Breast epithelium (tissue), 4 donors: Measurements from ENCODE around the gene GHRH. TPM values are rescaled to one million over a fixed set of nuclear protein-coding genes. Genes with fewer than 3 reads are reported as not detected.

Experiments
- DNase-seq, 2 donors: peaks; one replicate each; pipeline ENCODE4 v3.0.0-alpha.2; 2019; ENCODE audit warnings: low spot score in 2 of 2
- H3K27ac ChIP-seq, 2 donors: fragments of 200-600 bp; sonication (generic) in 1 of 2; one replicate each; pipeline ENCODE4 v1.5.1; 2016 to 2019; ENCODE audit warnings: mild to moderate bottlenecking in 1 of 2
- H3K27me3 ChIP-seq, 2 donors: fragments of 200-600 bp; sonication (generic) in 1 of 2; one replicate each; pipeline versions ENCODE4 v1.5.1 to v1.6.0; 2017 to 2019; ENCODE audit warnings: control low read depth in 1 of 2, mild to moderate bottlenecking in 1 of 2
- H3K36me3 ChIP-seq: fragments of 200-600 bp; one replicate; pipeline ENCODE4 v1.5.1; 2019
- H3K4me1 ChIP-seq, 2 donors: fragments of 200-600 bp; sonication (generic); one replicate each; pipeline ENCODE4 v1.5.1; 2016 to 2019; ENCODE audit warnings: control low read depth in 1 of 2
- H3K4me3 ChIP-seq, 3 donors: fragments of 200-600 bp; sonication (generic); 1 replicate in 2 of 3; 2 replicates in 1 of 3; pipeline ENCODE4 v1.5.1; 2016 to 2019; ENCODE audit warnings: mild to moderate bottlenecking in 3 of 3, moderate library complexity in 2 of 3
- H3K9me3 ChIP-seq, 2 donors: fragments of 200-600 bp; sonication (generic) in 1 of 2; one replicate each; pipeline ENCODE4 v1.5.1; 2016 to 2019; ENCODE audit warnings: control low read depth in 1 of 2
- CTCF ChIP-seq, 3 donors: fragments of 450-650 bp; IDR thresholded peaks; one replicate each; pipeline ENCODE4 v1.5.1; 2016 to 2017; ENCODE audit warnings: antibody characterized with exemption in 3 of 3, mild to moderate bottlenecking in 3 of 3, moderate library complexity in 3 of 3
- POLR2A ChIP-seq: fragments of 450-650 bp; IDR thresholded peaks from one replicate; pipeline ENCODE4 v1.6.1; 2016; ENCODE audit warnings: antibody characterized with exemption, mild to moderate bottlenecking, moderate library complexity
- POLR2AphosphoS5 ChIP-seq, 3 donors: sonication (generic); formaldehyde crosslinking; IDR thresholded peaks; one replicate each; pipeline ENCODE4 v1.6.1; 2017; ENCODE audit warnings: antibody characterized with exemption in 3 of 3
- intact Hi-C: fragments of 100-400 bp; cut with DNase I; formaldehyde crosslinking; loops from one replicate; pipeline ENCODE4 v1.15.1; 2023; ENCODE audit warnings: low total_unique reads
- total RNA-seq, 3 donors: library from RNA; depleted of rRNA; stranded (reverse); fragments of >200 nt; gene quantifications; one replicate each; pipeline ENCODE4 v1.1.0, GENCODE V29; 2016

The GHRH gene
- total RNA-seq, 3 donors from 2014 or later, result not detected

GRCh38 chr20:37284691-37285161, 23.1 kb upstream of the GHRH start:
- Histone ChIP-seq H3K4me3 (no peak overlapping the region), H3K27ac (no peak overlapping the region), H3K4me1 (no peaks in the 10 kb centered on the region), H3K36me3 (no peaks in the 10 kb centered on the region), H3K9me3 (no peaks in the 10 kb centered on the region), H3K27me3 (no peaks in the 10 kb centered on the region)
- DNase-seq, result no peak
- intact Hi-C loops, result no loop called here
- TF ChIP-seq CTCF (IDR thresholded peaks at IDR 0.05) (no peak), POLR2A (no peak), POLR2AphosphoS5 (IDR thresholded peaks at IDR 0.05) (no peak)

- intact Hi-C loops, result no loop called here
- TF ChIP-seq POLR2AphosphoS5 (IDR thresholded peaks at IDR 0.05) (no peak), CTCF (IDR thresholded peaks at IDR 0.05) (no peak), POLR2A (no peak)
- Histone ChIP-seq H3K4me3 (no peak overlapping the region), H3K36me3 (no peaks in the 10 kb centered on the region), H3K9me3 (no peaks in the 10 kb centered on the region), H3K27me3 (no peaks in the 10 kb centered on the region), H3K4me1 (no peaks in the 10 kb centered on the region), H3K27ac (no peak overlapping the region)
- DNase-seq, result no peak
Measured at GRCh38 chr20:37283530-37284195, 22.0 kb upstream of the GHRH start.

GRCh38 chr20:37282556-37282955, 20.9 kb upstream of the GHRH start:
- intact Hi-C loops, result no loop called here

GRCh38 chr20:37280403-37280802, 18.8 kb upstream of the GHRH start:
- Histone ChIP-seq H3K4me3 (no peak overlapping the region), H3K9me3 (no peaks in the 10 kb centered on the region), H3K4me1 (no peaks in the 10 kb centered on the region), H3K27ac (no peak overlapping the region), H3K36me3 (no peaks in the 10 kb centered on the region), H3K27me3 (no peaks in the 10 kb centered on the region)
- no peak for DNase-seq
- intact Hi-C loops, result no loop called here
- TF ChIP-seq POLR2AphosphoS5 (IDR thresholded peaks at IDR 0.05) (no peak), CTCF (IDR thresholded peaks at IDR 0.05) (no peak), POLR2A (no peak)

More at GRCh38 chr20:37282556-37282955, 20.9 kb upstream of the GHRH start:
- TF ChIP-seq POLR2AphosphoS5 (IDR thresholded peaks at IDR 0.05) (no peak), CTCF (IDR thresholded peaks at IDR 0.05) (peak; percentile 17 to 30 (median 23))
- no peaks in the 10 kb centered on the region for H3K9me3 ChIP-seq
- DNase-seq, result no peak
- H3K4me1 ChIP-seq, result no peaks in the 10 kb centered on the region
- no peak overlapping the region for H3K27ac ChIP-seq
- H3K4me3 ChIP-seq, result no peak overlapping the region
- H3K27me3 ChIP-seq, result no peaks in the 10 kb centered on the region
- H3K36me3 ChIP-seq, result no peaks in the 10 kb centered on the region

GRCh38 chr20:37279820-37280219, 18.2 kb upstream of the GHRH start:
- intact Hi-C loops, result loop anchor here (10.0 kb wide), 2 partner anchors 105 to 255 kb away; no protein-coding TSS in a partner anchor
- Histone ChIP-seq H3K27ac (no peak overlapping the region), H3K4me1 (no peaks in the 10 kb centered on the region), H3K4me3 (no peak overlapping the region), H3K9me3 (no peaks in the 10 kb centered on the region), H3K36me3 (no peaks in the 10 kb centered on the region), H3K27me3 (no peaks in the 10 kb centered on the region)
- no peak for DNase-seq
- TF ChIP-seq POLR2A, result no peak
- TF ChIP-seq POLR2AphosphoS5 (IDR thresholded peaks at IDR 0.05), result no peak
- no peak for TF ChIP-seq CTCF (IDR thresholded peaks at IDR 0.05)
